ENCODE results near the gene EXOC6B.

GRCh38 chr2:72144274-72144631 is 681.6 kb downstream of the EXOC6B start:
- no peak for TF ChIP-seq ZFX (CRISPR knock-in tag; IDR thresholded peaks at IDR 0.05)
- TF ChIP-seq, protein P1, sequence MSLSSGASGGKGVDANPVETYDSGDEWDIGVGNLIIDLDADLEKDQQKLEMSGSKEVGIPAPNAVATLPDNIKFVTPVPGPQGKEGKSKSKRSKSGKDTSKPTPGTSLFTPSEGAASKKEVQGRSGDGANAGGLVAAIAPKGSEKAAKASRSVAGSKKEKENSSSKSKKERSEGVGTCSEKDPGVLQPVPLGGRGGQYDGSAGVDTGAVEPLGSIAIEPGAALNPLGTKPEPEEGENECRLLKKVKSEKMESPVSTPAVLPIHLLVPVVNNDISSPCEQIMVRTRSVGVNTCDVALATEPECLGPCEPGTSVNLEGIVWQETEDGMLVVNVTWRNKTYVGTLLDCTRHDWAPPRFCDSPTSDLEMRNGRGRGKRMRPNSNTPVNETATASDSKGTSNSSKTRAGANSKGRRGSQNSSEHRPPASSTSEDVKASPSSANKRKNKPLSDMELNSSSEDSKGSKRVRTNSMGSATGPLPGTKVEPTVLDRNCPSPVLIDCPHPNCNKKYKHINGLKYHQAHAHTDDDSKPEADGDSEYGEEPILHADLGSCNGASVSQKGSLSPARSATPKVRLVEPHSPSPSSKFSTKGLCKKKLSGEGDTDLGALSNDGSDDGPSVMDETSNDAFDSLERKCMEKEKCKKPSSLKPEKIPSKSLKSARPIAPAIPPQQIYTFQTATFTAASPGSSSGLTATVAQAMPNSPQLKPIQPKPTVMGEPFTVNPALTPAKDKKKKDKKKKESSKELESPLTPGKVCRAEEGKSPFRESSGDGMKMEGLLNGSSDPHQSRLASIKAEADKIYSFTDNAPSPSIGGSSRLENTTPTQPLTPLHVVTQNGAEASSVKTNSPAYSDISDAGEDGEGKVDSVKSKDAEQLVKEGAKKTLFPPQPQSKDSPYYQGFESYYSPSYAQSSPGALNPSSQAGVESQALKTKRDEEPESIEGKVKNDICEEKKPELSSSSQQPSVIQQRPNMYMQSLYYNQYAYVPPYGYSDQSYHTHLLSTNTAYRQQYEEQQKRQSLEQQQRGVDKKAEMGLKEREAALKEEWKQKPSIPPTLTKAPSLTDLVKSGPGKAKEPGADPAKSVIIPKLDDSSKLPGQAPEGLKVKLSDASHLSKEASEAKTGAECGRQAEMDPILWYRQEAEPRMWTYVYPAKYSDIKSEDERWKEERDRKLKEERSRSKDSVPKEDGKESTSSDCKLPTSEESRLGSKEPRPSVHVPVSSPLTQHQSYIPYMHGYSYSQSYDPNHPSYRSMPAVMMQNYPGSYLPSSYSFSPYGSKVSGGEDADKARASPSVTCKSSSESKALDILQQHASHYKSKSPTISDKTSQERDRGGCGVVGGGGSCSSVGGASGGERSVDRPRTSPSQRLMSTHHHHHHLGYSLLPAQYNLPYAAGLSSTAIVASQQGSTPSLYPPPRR (CRISPR knock-in tag; IDR thresholded peaks at IDR 0.05; ENCODE audit: borderline replicate concordance): no peak
- no peak for TF ChIP-seq MAFK (IDR thresholded peaks at IDR 0.05; ENCODE audit: low read length)
- TF ChIP-seq FOXJ3 (CRISPR knock-in tag; IDR thresholded peaks at IDR 0.05): no peak
- TF ChIP-seq ZNF274 (IDR thresholded peaks at IDR 0.05; ENCODE audit: borderline replicate concordance, low read depth, low read length): no peak
- TF ChIP-seq NFE2 (IDR thresholded peaks at IDR 0.05; ENCODE audit: low read depth): no peak
- no peak for TF ChIP-seq FOXK2 (conservative IDR thresholded peaks at IDR 0.05 in 1 of 2, IDR thresholded peaks at IDR 0.05 in 1 of 2; ENCODE audit: low read depth in 2 of 2)
- no peak for TF ChIP-seq HSF4 (CRISPR knock-in tag; IDR thresholded peaks at IDR 0.05; ENCODE audit: borderline replicate concordance)
- TF ChIP-seq, protein P2, sequence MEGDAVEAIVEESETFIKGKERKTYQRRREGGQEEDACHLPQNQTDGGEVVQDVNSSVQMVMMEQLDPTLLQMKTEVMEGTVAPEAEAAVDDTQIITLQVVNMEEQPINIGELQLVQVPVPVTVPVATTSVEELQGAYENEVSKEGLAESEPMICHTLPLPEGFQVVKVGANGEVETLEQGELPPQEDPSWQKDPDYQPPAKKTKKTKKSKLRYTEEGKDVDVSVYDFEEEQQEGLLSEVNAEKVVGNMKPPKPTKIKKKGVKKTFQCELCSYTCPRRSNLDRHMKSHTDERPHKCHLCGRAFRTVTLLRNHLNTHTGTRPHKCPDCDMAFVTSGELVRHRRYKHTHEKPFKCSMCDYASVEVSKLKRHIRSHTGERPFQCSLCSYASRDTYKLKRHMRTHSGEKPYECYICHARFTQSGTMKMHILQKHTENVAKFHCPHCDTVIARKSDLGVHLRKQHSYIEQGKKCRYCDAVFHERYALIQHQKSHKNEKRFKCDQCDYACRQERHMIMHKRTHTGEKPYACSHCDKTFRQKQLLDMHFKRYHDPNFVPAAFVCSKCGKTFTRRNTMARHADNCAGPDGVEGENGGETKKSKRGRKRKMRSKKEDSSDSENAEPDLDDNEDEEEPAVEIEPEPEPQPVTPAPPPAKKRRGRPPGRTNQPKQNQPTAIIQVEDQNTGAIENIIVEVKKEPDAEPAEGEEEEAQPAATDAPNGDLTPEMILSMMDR (IDR thresholded peaks at IDR 0.05 in 2 of 3, conservative IDR thresholded peaks at IDR 0.05 in 1 of 3; ENCODE audit: insufficient read depth in 2 of 3, low read depth in 1 of 3, low read length in 3 of 3): no peak
- TF ChIP-seq, protein P3, sequence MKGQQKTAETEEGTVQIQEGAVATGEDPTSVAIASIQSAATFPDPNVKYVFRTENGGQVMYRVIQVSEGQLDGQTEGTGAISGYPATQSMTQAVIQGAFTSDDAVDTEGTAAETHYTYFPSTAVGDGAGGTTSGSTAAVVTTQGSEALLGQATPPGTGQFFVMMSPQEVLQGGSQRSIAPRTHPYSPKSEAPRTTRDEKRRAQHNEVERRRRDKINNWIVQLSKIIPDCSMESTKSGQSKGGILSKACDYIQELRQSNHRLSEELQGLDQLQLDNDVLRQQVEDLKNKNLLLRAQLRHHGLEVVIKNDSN (CRISPR knock-in tag; IDR thresholded peaks at IDR 0.05): no peak
- TF ChIP-seq, protein P4, sequence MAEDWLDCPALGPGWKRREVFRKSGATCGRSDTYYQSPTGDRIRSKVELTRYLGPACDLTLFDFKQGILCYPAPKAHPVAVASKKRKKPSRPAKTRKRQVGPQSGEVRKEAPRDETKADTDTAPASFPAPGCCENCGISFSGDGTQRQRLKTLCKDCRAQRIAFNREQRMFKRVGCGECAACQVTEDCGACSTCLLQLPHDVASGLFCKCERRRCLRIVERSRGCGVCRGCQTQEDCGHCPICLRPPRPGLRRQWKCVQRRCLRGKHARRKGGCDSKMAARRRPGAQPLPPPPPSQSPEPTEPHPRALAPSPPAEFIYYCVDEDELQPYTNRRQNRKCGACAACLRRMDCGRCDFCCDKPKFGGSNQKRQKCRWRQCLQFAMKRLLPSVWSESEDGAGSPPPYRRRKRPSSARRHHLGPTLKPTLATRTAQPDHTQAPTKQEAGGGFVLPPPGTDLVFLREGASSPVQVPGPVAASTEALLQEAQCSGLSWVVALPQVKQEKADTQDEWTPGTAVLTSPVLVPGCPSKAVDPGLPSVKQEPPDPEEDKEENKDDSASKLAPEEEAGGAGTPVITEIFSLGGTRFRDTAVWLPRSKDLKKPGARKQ (CRISPR knock-in tag; IDR thresholded peaks at IDR 0.05): no peak
- no peak for TF ChIP-seq MXD1 (CRISPR knock-in tag; IDR thresholded peaks at IDR 0.05; ENCODE audit: borderline replicate concordance, poor library complexity, severe bottlenecking)
- TF ChIP-seq CHCHD3 (CRISPR knock-in tag; IDR thresholded peaks at IDR 0.05): no peak

Measured in K562 (cell line).